ENCODE results near the gene C1orf52.

C1orf52 gene

GRCh38 chr1:85224295-85224694, 35.2 kb downstream of the C1orf52 start:
- DNase-seq, result no peak
- no peaks in the 10 kb centered on the region for H3K36me3 ChIP-seq
- H3K4me3 ChIP-seq (ENCODE audit: low read depth, low read length), result no peak overlapping the region
- H3K9me3 ChIP-seq, result no peaks in the 10 kb centered on the region
- H3K4me1 ChIP-seq, result no peaks in the 10 kb centered on the region
- H3K27me3 ChIP-seq, result peaks cover 4% of the 10 kb centered on the region
- TF ChIP-seq CTCF (IDR thresholded peaks at IDR 0.05; ENCODE audit: low read depth, low read length), result no peak

- Histone ChIP-seq H3K9me3 (no peaks in the 10 kb centered on the region), H3K4me3 (ENCODE audit: low read depth, low read length) (no peak overlapping the region), H3K27me3 (peaks cover 4% of the 10 kb centered on the region), H3K36me3 (no peaks in the 10 kb centered on the region), H3K4me1 (no peaks in the 10 kb centered on the region)
- no peak for TF ChIP-seq CTCF (IDR thresholded peaks at IDR 0.05; ENCODE audit: low read depth, low read length)
- no peak for DNase-seq
Observed at GRCh38 chr1:85223334-85223733, 36.1 kb downstream of the C1orf52 start.

GRCh38 chr1:85220756-85221201, 38.7 kb downstream of the C1orf52 start:
- Histone ChIP-seq H3K36me3 (no peaks in the 10 kb centered on the region), H3K9me3 (no peaks in the 10 kb centered on the region), H3K27me3 (peaks cover 4% of the 10 kb centered on the region), H3K4me3 (ENCODE audit: low read depth, low read length) (no peak overlapping the region), H3K4me1 (no peaks in the 10 kb centered on the region)
- no peak for DNase-seq
- no peak for TF ChIP-seq CTCF (IDR thresholded peaks at IDR 0.05; ENCODE audit: low read depth, low read length)

GRCh38 chr1:85219853-85220610, 39.4 kb downstream of the C1orf52 start:
- Histone ChIP-seq H3K4me1 (no peaks in the 10 kb centered on the region), H3K27me3 (peaks cover 4% of the 10 kb centered on the region), H3K4me3 (ENCODE audit: low read depth, low read length) (no peak overlapping the region), H3K9me3 (no peaks in the 10 kb centered on the region), H3K36me3 (no peaks in the 10 kb centered on the region)
- no peak for DNase-seq
- TF ChIP-seq CTCF (IDR thresholded peaks at IDR 0.05; ENCODE audit: low read depth, low read length), result no peak

GRCh38 chr1:85216697-85217096, 42.8 kb downstream of the C1orf52 start:
- Histone ChIP-seq H3K4me1 (no peaks in the 10 kb centered on the region), H3K9me3 (no peaks in the 10 kb centered on the region), H3K27me3 (peaks cover 8% of the 10 kb centered on the region; the same call in 1 of the 2 replicates), H3K36me3 (no peaks in the 10 kb centered on the region), H3K4me3 (ENCODE audit: low read depth, low read length) (no peak overlapping the region)
- no peak for DNase-seq
- no peak for TF ChIP-seq CTCF (IDR thresholded peaks at IDR 0.05; ENCODE audit: low read depth, low read length)

GRCh38 chr1:85214654-85215053, 44.8 kb downstream of the C1orf52 start:
- no peak for DNase-seq
- Histone ChIP-seq H3K4me1 (no peaks in the 10 kb centered on the region), H3K4me3 (ENCODE audit: low read depth, low read length) (no peak overlapping the region), H3K27me3 (peaks cover 13% of the 10 kb centered on the region; the same call in 1 of the 2 replicates), H3K36me3 (no peaks in the 10 kb centered on the region), H3K9me3 (no peaks in the 10 kb centered on the region)
- no peak for TF ChIP-seq CTCF (IDR thresholded peaks at IDR 0.05; ENCODE audit: low read depth, low read length)
